Skin epidermis (tissue), 12 donors: Measurements from ENCODE around the gene RNU1-3.
"Not testable (repeated sequence)": the region's sequence is repeated elsewhere in the genome, so short reads cannot be mapped to it uniquely, and the experiment has no call there.

Experiments
- H3K27ac ChIP-seq, 21 experiments: fragments of 200-600 bp; sonication (generic) in 11 of 21; one replicate each; pipeline ENCODE4 v1.5.0; 2020; ENCODE audit warnings: mild to moderate bottlenecking in 3 of 21, inconsistent platforms in 2 of 21, moderate library complexity in 2 of 21
- H3K4me3 ChIP-seq, 7 experiments: fragments of 200-600 bp; sonication (generic) in 2 of 7; one replicate each; pipeline ENCODE4 v1.5.0; 2020; ENCODE audit warnings: inconsistent platforms in 2 of 7, mild to moderate bottlenecking in 2 of 7, moderate library complexity in 1 of 7

Gene RNU1-3

DNA sequence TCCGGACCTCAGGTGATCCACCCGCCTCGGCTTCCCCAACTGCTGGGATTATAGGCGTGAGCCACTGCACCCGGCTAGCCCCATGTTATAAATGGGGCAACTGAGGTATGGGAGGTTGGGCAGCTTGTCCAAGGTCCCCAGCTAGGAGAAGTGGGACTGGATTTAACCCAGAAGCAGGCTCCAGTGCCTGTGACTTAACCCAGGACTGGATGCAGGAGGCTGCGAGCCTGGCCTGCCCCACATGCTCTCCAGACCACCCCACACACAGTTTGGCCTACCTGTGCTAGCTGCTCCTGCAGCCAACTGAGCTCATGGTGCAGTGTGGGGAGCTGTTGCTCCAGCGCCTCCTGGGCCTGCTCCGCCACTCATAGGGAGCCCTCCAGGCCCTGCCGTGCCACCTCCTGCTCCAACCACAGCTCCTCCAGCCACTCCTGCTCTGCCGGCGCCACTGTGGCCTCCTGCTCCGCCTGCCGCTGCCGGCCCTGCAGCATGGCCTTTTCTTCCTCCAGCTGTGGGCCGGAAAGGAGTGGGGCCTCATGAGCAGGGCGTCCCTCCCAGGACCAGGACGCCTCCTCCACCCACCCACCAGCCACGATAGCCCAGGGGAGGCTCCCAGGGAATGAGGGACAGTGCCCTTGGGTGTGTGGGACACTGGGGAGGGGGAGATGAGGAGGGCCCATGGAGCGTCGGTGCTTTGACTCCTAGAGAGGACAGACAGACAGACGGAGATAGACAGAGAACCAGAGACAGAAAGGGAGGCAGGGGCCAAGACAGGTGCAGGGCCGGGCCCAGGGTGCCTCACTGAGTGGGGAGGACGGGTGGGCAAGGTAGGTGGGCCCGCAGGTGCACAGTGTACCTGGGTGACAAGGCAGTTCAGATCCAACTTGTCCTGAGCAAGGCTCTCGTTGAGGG is 41.0 kb downstream of the RNU1-3 start:
- H3K4me3 ChIP-seq: no peak overlapping the region
- no peak overlapping the region for H3K27ac ChIP-seq

DNA sequence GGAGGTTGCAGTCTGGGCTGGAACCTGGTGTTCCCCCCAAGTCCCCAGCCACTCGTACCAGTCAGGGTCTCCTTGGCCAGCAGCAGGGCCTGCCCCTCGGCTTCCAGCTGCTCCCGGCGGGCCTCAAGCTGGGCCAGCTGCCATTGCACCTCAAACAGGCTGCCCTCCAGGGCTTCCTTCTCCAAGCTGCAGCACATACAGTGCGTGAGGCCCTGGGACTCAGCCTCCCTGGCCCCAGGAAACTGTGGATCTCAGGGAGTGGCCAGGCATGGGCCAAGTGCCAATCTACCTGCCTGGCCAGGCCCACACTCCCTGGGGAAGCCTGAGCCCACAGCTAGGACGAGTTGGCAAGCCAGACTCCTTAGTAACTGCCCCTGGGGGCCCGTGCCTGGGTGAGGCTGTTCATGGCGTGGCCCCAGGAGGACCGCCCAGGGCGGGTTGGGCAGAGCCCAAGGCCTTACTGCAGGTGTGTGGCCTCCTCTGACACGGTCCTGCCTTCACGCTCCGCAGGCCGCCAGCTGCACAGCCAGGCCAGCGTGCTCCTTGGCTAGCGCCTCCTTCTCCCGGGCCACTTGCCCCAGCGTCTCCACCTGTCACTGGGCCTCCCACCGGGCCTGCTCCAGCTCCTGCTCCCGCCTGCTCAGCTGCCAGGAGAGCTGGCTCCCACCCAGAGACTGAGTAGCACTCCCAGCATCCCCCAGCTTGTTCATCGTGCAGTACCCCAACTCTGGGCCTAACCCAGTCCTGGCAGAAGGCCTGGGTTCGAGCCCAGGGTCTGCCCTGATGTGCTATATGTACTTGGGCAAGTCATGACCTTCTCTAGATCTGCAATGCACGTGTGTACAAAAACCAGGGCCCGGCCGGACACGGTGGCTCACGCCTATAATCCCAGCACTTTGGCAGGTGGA is 42.7 kb downstream of the RNU1-3 start:
- not testable (repeated sequence) for H3K4me3 ChIP-seq
- H3K27ac ChIP-seq: peak overlapping the region in 1 of 21 experiments; percentile 41

- H3K4me3 ChIP-seq: not testable (repeated sequence)
- H3K27ac ChIP-seq: peak overlapping the region in 1 of 21 experiments; percentile 41
These were observed 43.4 kb downstream of the RNU1-3 start for GRCh38 chr1:16623337-16623736.

- not testable (repeated sequence) for H3K27ac ChIP-seq, H3K4me3 ChIP-seq
These were observed 45.0 kb downstream of the RNU1-3 start for GRCh38 chr1:16621681-16622315.

- no peak overlapping the region for H3K27ac ChIP-seq
- H3K4me3 ChIP-seq: no peak overlapping the region
These were observed 45.5 kb downstream of the RNU1-3 start for GRCh38 chr1:16621300-16621658.

GRCh38 chr1:16619803-16620501 is 46.8 kb downstream of the RNU1-3 start:
- not testable (repeated sequence) for H3K4me3 ChIP-seq, H3K27ac ChIP-seq

DNA sequence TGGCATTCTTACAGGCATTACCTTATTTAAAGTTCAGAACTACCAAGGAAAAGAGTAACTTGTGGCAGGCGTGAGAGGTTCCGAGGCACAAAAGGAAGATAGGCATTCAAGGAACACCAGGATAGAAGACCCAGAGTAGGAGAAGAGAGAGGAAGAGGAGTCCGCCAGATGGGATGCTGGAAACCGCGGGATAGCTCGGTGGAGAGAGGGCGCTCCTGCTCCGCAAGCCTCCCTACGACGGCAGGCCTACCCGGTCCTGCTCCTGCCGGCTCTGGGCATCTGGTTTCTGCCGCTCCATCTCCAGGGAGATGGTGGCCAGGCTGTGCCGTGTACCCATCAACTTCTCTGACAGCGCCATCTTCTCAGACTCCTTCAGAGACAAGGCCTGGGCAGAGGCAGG is 48.0 kb downstream of the RNU1-3 start:
- Histone ChIP-seq H3K27ac (no peak overlapping the region), H3K4me3 (no peak overlapping the region)

- peak overlapping the region in 1 of 21 experiments; percentile 2 for H3K27ac ChIP-seq
These were observed 48.8 kb downstream of the RNU1-3 start for GRCh38 chr1:16617778-16618580.

GRCh38 chr1:16617114-16617631 is 49.6 kb downstream of the RNU1-3 start:
- Histone ChIP-seq H3K4me3 (no peak overlapping the region), H3K27ac (no peak overlapping the region)

More at GRCh38 chr1:16617778-16618580, 48.8 kb downstream of the RNU1-3 start:
- H3K4me3 ChIP-seq: no peak overlapping the region
